Tibial artery (tissue), 4 donors: Measurements from ENCODE around the gene IGF2R.

ENCODE experiments used
- DNase-seq, 2 donors: peaks; one replicate each; pipeline ENCODE4 v3.0.0-alpha.2; 2019
- H3K27ac ChIP-seq, 2 donors: fragments of 200-600 bp; sonication (generic) in 1 of 2; 1 replicate in 1 of 2; 2 replicates in 1 of 2; pipeline ENCODE4 v1.5.1; 2018 to 2019; ENCODE audit warnings: mild to moderate bottlenecking in 1 of 2
- H3K27me3 ChIP-seq, 2 donors: fragments of 200-600 bp; sonication (generic) in 1 of 2; one replicate each; pipeline versions ENCODE4 v1.5.1 to v1.6.0; 2016 to 2019
- H3K36me3 ChIP-seq, 3 donors: fragments of 200-600 bp; sonication (generic) in 2 of 3; one replicate each; pipeline ENCODE4 v1.5.1; 2016 to 2019; ENCODE audit warnings: mild to moderate bottlenecking in 2 of 3
- H3K4me1 ChIP-seq, 4 donors: fragments of 200-600 bp; sonication (generic) in 2 of 4; 1 replicate in 3 of 4; 2 replicates in 1 of 4; pipeline ENCODE4 v1.5.1; 2016 to 2019
- H3K4me3 ChIP-seq, 2 donors: fragments of 200-600 bp; sonication (generic) in 1 of 2; 1 replicate in 1 of 2; 2 replicates in 1 of 2; pipeline ENCODE4 v1.5.1; 2018 to 2019; ENCODE audit warnings: mild to moderate bottlenecking in 2 of 2
- H3K9me3 ChIP-seq, 3 donors: fragments of 200-600 bp; sonication (generic) in 1 of 3; one replicate each; pipeline ENCODE4 v1.5.1; 2016 to 2019
- intact Hi-C: fragments of 100-400 bp; cut with DNase I; formaldehyde crosslinking; loops from one replicate; pipeline ENCODE4 v1.15.0; 2023; ENCODE audit warnings: low total_unique reads
- TF ChIP-seq, protein P1 (sequence below), 2 experiments: fragments of 200-600 bp in 1 of 2; fragments of 450-650 bp in 1 of 2; IDR thresholded peaks; one replicate each; pipeline ENCODE4 v1.5.1; 2017 to 2019; ENCODE audit warnings: antibody characterized with exemption in 2 of 2, mild to moderate bottlenecking in 1 of 2, moderate library complexity in 1 of 2

The IGF2R gene

GRCh38 chr6:160048471-160048870, 79.6 kb downstream of the IGF2R start:
- TF ChIP-seq, protein P1, sequence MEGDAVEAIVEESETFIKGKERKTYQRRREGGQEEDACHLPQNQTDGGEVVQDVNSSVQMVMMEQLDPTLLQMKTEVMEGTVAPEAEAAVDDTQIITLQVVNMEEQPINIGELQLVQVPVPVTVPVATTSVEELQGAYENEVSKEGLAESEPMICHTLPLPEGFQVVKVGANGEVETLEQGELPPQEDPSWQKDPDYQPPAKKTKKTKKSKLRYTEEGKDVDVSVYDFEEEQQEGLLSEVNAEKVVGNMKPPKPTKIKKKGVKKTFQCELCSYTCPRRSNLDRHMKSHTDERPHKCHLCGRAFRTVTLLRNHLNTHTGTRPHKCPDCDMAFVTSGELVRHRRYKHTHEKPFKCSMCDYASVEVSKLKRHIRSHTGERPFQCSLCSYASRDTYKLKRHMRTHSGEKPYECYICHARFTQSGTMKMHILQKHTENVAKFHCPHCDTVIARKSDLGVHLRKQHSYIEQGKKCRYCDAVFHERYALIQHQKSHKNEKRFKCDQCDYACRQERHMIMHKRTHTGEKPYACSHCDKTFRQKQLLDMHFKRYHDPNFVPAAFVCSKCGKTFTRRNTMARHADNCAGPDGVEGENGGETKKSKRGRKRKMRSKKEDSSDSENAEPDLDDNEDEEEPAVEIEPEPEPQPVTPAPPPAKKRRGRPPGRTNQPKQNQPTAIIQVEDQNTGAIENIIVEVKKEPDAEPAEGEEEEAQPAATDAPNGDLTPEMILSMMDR (IDR thresholded peaks at IDR 0.05) = no peak
- Histone ChIP-seq H3K4me3 (no peak overlapping the region), H3K4me1 (peaks cover 0 to 7% (median 7%) of the 10 kb centered on the region in 4 donors), H3K27ac (no peak overlapping the region), H3K36me3 (peaks cover 70 to 99% (median 79%) of the 10 kb centered on the region in 3 donors), H3K27me3 (no peaks in the 10 kb centered on the region), H3K9me3 (no peaks in the 10 kb centered on the region)
- DNase-seq = no peak
- intact Hi-C loops = no loop called here

DNA sequence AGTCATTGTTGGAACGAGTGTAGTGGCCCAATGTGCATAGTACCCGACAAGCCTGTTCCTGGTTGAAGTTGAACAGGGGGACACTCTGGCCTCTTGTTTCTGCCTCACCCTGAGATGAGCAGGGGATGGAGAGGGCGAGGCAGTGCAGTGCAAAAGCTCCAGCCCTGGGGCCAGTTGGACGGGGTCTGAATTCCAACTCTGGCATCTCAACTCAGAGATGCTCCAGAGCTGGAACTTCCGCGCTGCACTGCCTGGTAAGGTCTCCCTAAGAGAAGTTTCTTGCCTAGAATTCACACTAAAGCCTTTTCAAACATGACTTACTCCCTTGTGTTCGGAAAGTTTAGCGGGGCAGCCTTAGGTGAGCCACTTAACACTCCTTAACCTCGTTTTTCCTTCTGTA, 80.5 kb downstream of the IGF2R start:
- intact Hi-C loops = no loop called here
- no peaks in the 10 kb centered on the region for H3K9me3 ChIP-seq
- TF ChIP-seq, protein P1 (IDR thresholded peaks at IDR 0.05) = no peak
- H3K27ac ChIP-seq = no peak overlapping the region
- peaks cover 78 to 99% (median 87%) of the 10 kb centered on the region in 3 donors for H3K36me3 ChIP-seq
- H3K4me1 ChIP-seq = no peaks in the 10 kb centered on the region
- H3K27me3 ChIP-seq = no peaks in the 10 kb centered on the region
- no peak for DNase-seq
- no peak overlapping the region for H3K4me3 ChIP-seq

GRCh38 chr6:160050022-160050421, 81.1 kb downstream of the IGF2R start:
- no peaks in the 10 kb centered on the region for H3K27me3 ChIP-seq
- H3K4me3 ChIP-seq = no peak overlapping the region
- peaks cover 78 to 100% (median 94%) of the 10 kb centered on the region in 3 donors for H3K36me3 ChIP-seq
- no peak overlapping the region for H3K27ac ChIP-seq
- intact Hi-C loops = no loop called here
- no peaks in the 10 kb centered on the region for H3K9me3 ChIP-seq
- TF ChIP-seq, protein P1 (IDR thresholded peaks at IDR 0.05) = no peak
- no peaks in the 10 kb centered on the region for H3K4me1 ChIP-seq
- DNase-seq = no peak

GRCh38 chr6:160051390-160051789, 82.5 kb downstream of the IGF2R start:
- H3K4me3 ChIP-seq = no peak overlapping the region
- DNase-seq = no peak
- no peaks in the 10 kb centered on the region for H3K4me1 ChIP-seq
- intact Hi-C loops = no loop called here
- TF ChIP-seq, protein P1 (IDR thresholded peaks at IDR 0.05) = no peak
- H3K27ac ChIP-seq = no peak overlapping the region
- no peaks in the 10 kb centered on the region for H3K27me3 ChIP-seq
- H3K9me3 ChIP-seq = no peaks in the 10 kb centered on the region
- peaks cover 81 to 100% (median 99%) of the 10 kb centered on the region in 3 donors for H3K36me3 ChIP-seq

DNA sequence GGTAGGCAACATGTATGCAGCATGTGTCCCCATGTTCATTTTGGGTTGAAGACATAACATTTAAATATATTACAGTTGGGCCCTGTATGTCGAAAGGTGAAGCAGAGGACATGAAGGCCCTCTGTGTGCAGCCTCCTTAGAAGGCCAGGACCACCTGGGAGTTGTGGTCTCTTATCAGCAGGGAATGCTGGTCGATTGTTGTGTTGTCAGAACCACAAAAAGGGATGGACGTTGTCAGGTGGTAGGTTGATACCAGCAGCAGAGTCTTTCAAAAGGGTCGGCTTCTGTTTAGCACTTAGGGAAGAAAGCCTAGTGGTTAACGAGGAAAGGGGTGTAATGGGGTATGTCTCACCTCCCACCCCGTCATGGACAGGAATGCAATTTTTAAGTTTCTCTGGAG, 85.4 kb downstream of the IGF2R start:
- no peak for DNase-seq
- Histone ChIP-seq H3K4me1 (no peaks in the 10 kb centered on the region), H3K9me3 (no peaks in the 10 kb centered on the region), H3K27me3 (no peaks in the 10 kb centered on the region), H3K36me3 (peaks cover 80 to 100% (median 95%) of the 10 kb centered on the region in 3 donors), H3K4me3 (no peak overlapping the region), H3K27ac (no peak overlapping the region)
- TF ChIP-seq, protein P1 (IDR thresholded peaks at IDR 0.05) = no peak
- intact Hi-C loops = no loop called here

- TF ChIP-seq, protein P1 (IDR thresholded peaks at IDR 0.05) = no peak
- Histone ChIP-seq H3K9me3 (no peaks in the 10 kb centered on the region), H3K36me3 (peaks cover 80 to 100% (median 95%) of the 10 kb centered on the region in 3 donors), H3K4me3 (no peak overlapping the region), H3K4me1 (no peaks in the 10 kb centered on the region), H3K27me3 (no peaks in the 10 kb centered on the region), H3K27ac (no peak overlapping the region)
- DNase-seq = no peak
- intact Hi-C loops = no loop called here
Observed at GRCh38 chr6:160054913-160055312, 86.0 kb downstream of the IGF2R start.
